PC-9 (cell line): ENCODE results near the gene BCL3. TPM values are rescaled to one million over a fixed set of nuclear protein-coding genes. Genes with fewer than 3 reads are reported as not detected.

Source experiments
- BruUV-seq: library from RNA; stranded (reverse); fragments of 400-500 nt; replicated peaks from 2 replicates; lab custom pipeline; 2021; lab: Mats Ljungman, UMichigan
- CTCF ChIA-PET: fragments of 300-600 bp; sonication (Branson Sonifier 250); formaldehyde crosslinking; loops from one replicate; lab custom pipeline; 2022; ENCODE audit warnings: antibody characterized with exemption; lab: Charles Lee
- POLR2A ChIA-PET: fragments of 300-600 bp; sonication (Branson Sonifier 250); formaldehyde crosslinking; loops from one replicate; lab custom pipeline; 2022; ENCODE audit warnings: antibody characterized with exemption; ENCODE audit not compliant: unreplicated experiment; lab: Charles Lee
- DNase-seq, 2 experiments: peaks; one replicate each; pipeline versions ENCODE4 v3.0.0 to v3.0.0-alpha.2; 2015 to 2022; ENCODE audit warnings: mixed read lengths in 1 of 2
- H2AFZ ChIP-seq: fragments of 200-600 bp; sonication (generic); 2 replicates; pipeline ENCODE4 v1.8.1; 2017; ENCODE audit warnings: antibody characterized with exemption
- H3F3A ChIP-seq: fragments of 200-600 bp; sonication (generic); 2 replicates; pipeline ENCODE4 v1.8.1; 2017; ENCODE audit warnings: antibody characterized with exemption, mild to moderate bottlenecking, low read depth; ENCODE audit not compliant: insufficient read depth
- H3K27ac ChIP-seq: fragments of 200-600 bp; sonication (generic); 2 replicates; pipeline ENCODE4 v1.6.1; 2016; ENCODE audit warnings: mixed run types
- H3K27me3 ChIP-seq: fragments of 200-600 bp; sonication (generic); 2 replicates; pipeline ENCODE4 v1.6.1; 2016; ENCODE audit warnings: low read depth, mixed run types; ENCODE audit not compliant: insufficient read depth
- H3K36me3 ChIP-seq: fragments of 200-600 bp; sonication (generic); 2 replicates; pipeline ENCODE4 v1.6.1; 2016; ENCODE audit warnings: low read depth, mixed run types
- H3K4me1 ChIP-seq: fragments of 200-600 bp; sonication (generic); replicated peaks from 2 replicates; pipeline ENCODE4 v1.6.1; 2016; ENCODE audit warnings: mixed run types; ENCODE audit not compliant: insufficient read depth
- H3K4me2 ChIP-seq: fragments of 200-600 bp; sonication (generic); 2 replicates; pipeline ENCODE4 v1.6.1; 2017; ENCODE audit warnings: mixed run types
- H3K4me3 ChIP-seq: fragments of 200-600 bp; sonication (generic); 2 replicates; pipeline ENCODE4 v1.6.1; 2016; ENCODE audit warnings: mixed run types
- H3K79me2 ChIP-seq: fragments of 200-600 bp; sonication (generic); 2 replicates; pipeline ENCODE4 v1.6.1; 2017; ENCODE audit warnings: low read depth, mixed run types
- H3K9me2 ChIP-seq: fragments of 200-600 bp; sonication (generic); 2 replicates; pipeline ENCODE4 v1.8.1; 2017; ENCODE audit warnings: mild to moderate bottlenecking; ENCODE audit not compliant: insufficient read depth
- H3K9me3 ChIP-seq: fragments of 200-600 bp; sonication (generic); 2 replicates; pipeline ENCODE4 v1.8.1; 2016; ENCODE audit warnings: low read depth; ENCODE audit not compliant: insufficient read depth
- H4K20me1 ChIP-seq: fragments of 200-600 bp; sonication (generic); 2 replicates; pipeline ENCODE4 v1.8.1; 2017; ENCODE audit not compliant: insufficient read depth
- CTCF ChIP-seq: fragments of 200-600 bp; sonication (generic); conservative IDR thresholded peaks from 2 replicates; pipeline ENCODE4 v1.6.1; 2017; ENCODE audit warnings: mixed run types, antibody characterized with exemption, mild to moderate bottlenecking, moderate library complexity
- EZH2 ChIP-seq: fragments of 200-600 bp; sonication (generic); IDR thresholded peaks from 2 replicates; pipeline ENCODE4 v1.8.0; 2017; ENCODE audit warnings: antibody characterized with exemption, low read depth
- intact Hi-C: fragments of 100-400 bp; cut with micrococcal nuclease; formaldehyde crosslinking; loops from one replicate; pipeline ENCODE4 v1.10.0; 2022; ENCODE audit not compliant: unreplicated experiment
- total RNA-seq: library from RNA; stranded (reverse); gene quantifications from 2 replicates; pipeline ENCODE4 v1.2.3, GENCODE V29; 2021

The BCL3 gene
- total RNA-seq, 1 experiment from 2014 or later: 36.1 TPM

- ChIA-PET CTCF (no interaction called here), POLR2A (interaction anchor here (0.5 to 0.7 kb wide), 2 partner anchors 15 to 194 kb away, joined by 3 read pairs; no protein-coding TSS in a partner anchor)
- Histone ChIP-seq H3K9me3 (no peaks in the 10 kb centered on the region), H3K9me2 (no peaks in the 10 kb centered on the region), H3K36me3 (peaks cover 6% of the 10 kb centered on the region), H4K20me1 (no peaks in the 10 kb centered on the region), H3K4me3 (no peak overlapping the region), H3K79me2 (peaks cover 11% of the 10 kb centered on the region), H3F3A (peaks cover 43% of the 10 kb centered on the region), H3K27me3 (no peaks in the 10 kb centered on the region), H3K4me2 (no peak overlapping the region), H2AFZ (no peak overlapping the region), H3K27ac (no peak overlapping the region), H3K4me1 (peaks cover 20% of the 10 kb centered on the region)
- no peak for TF ChIP-seq EZH2
- TF ChIP-seq CTCF: no peak
- DNase-seq: no peak
- intact Hi-C loops: no loop called here
- no TSS peak for BruUV-seq
Observed at GRCh38 chr19:44758596-44758995, 10.1 kb downstream of the BCL3 start.

GRCh38 chr19:44759083-44759804, 10.7 kb downstream of the BCL3 start:
- ChIA-PET CTCF (no interaction called here), POLR2A (interaction anchor here (0.7 kb wide), 1 partner anchor 15 kb away, joined by 3 read pairs; no protein-coding TSS in a partner anchor)
- intact Hi-C loops: no loop called here

GRCh38 chr19:44762038-44762437, 13.5 kb downstream of the BCL3 start:
- no peaks in the 10 kb centered on the region for H3K79me2 ChIP-seq
- POLR2A ChIA-PET: no interaction called here
- no peaks in the 10 kb centered on the region for H3K9me2 ChIP-seq
- no peaks in the 10 kb centered on the region for H4K20me1 ChIP-seq
- no peak for DNase-seq
- CTCF ChIA-PET: no interaction called here
- H3K9me3 ChIP-seq: no peaks in the 10 kb centered on the region
- H3K4me1 ChIP-seq: peaks cover 16% of the 10 kb centered on the region
- H2AFZ ChIP-seq: no peak overlapping the region
- BruUV-seq: no TSS peak
- no peak for TF ChIP-seq EZH2
- no peak for TF ChIP-seq CTCF
- H3F3A ChIP-seq: peaks cover 56% of the 10 kb centered on the region
- H3K27me3 ChIP-seq: no peaks in the 10 kb centered on the region
- H3K4me3 ChIP-seq: no peak overlapping the region
- H3K36me3 ChIP-seq: peaks cover 6% of the 10 kb centered on the region
- intact Hi-C loops: no loop called here
- H3K4me2 ChIP-seq: no peak overlapping the region
- H3K27ac ChIP-seq: no peak overlapping the region

More at GRCh38 chr19:44759083-44759804, 10.7 kb downstream of the BCL3 start:
- H3K9me2 ChIP-seq: no peaks in the 10 kb centered on the region
- H3K4me2 ChIP-seq: no peak overlapping the region
- no peak overlapping the region for H3K27ac ChIP-seq
- no peaks in the 10 kb centered on the region for H3K9me3 ChIP-seq
- peaks cover 43% of the 10 kb centered on the region for H3F3A ChIP-seq
- no peaks in the 10 kb centered on the region for H4K20me1 ChIP-seq
- no peak for TF ChIP-seq CTCF
- TF ChIP-seq EZH2: no peak
- H2AFZ ChIP-seq: no peak overlapping the region
- peaks cover 11% of the 10 kb centered on the region for H3K79me2 ChIP-seq
- no TSS peak for BruUV-seq
- peaks cover 6% of the 10 kb centered on the region for H3K36me3 ChIP-seq
- peaks cover 13% of the 10 kb centered on the region for H3K4me1 ChIP-seq
- no peak overlapping the region for H3K4me3 ChIP-seq
- H3K27me3 ChIP-seq: no peaks in the 10 kb centered on the region
- DNase-seq: no peak
